CD8-positive, alpha-beta memory T cell (primary cell): ENCODE results near the gene A3GALT2. TPM values are rescaled to one million over a fixed set of nuclear protein-coding genes. Genes with fewer than 3 reads are reported as not detected.
A peak's percentile ranks its signal among the peaks of the same experiment; 100 is the strongest.

Experiments used
- CTCF ChIA-PET: fragments of 350-600 bp; sonication (Branson Sonifier 250); formaldehyde crosslinking; loops from one replicate; lab custom pipeline; 2021; ENCODE audit warnings: antibody characterized with exemption; lab: Charles Lee
- POLR2A ChIA-PET: fragments of 350-600 bp; sonication (Branson Sonifier 250); formaldehyde crosslinking; loops from one replicate; lab custom pipeline; 2021; ENCODE audit warnings: antibody characterized with exemption; lab: Charles Lee
- DNase-seq, 5 donors: peaks; one replicate each; pipeline versions ENCODE4 v3.0.0 to v3.0.0-alpha.2; 2020 to 2022; ENCODE audit warnings: mixed read lengths in 1 of 5
- H3K27ac ChIP-seq: one replicate; pipeline ENCODE4 v1.7.0; 2013; ENCODE audit warnings: low read depth, mild to moderate bottlenecking, low read length, moderate library complexity
- H3K27me3 ChIP-seq: 2 replicates; pipeline ENCODE4 v1.7.0; 2013; ENCODE audit warnings: low read length, mild to moderate bottlenecking; ENCODE audit not compliant: insufficient read depth, poor library complexity, severe bottlenecking
- H3K36me3 ChIP-seq: 2 replicates; pipeline ENCODE4 v1.7.0; 2013; ENCODE audit warnings: mild to moderate bottlenecking, low read length, moderate library complexity; ENCODE audit not compliant: insufficient read depth
- H3K4me1 ChIP-seq: 2 replicates; pipeline ENCODE4 v1.7.0; 2013; ENCODE audit warnings: mild to moderate bottlenecking, low read length, moderate library complexity; ENCODE audit not compliant: insufficient read depth
- H3K4me3 ChIP-seq: 2 replicates; pipeline ENCODE4 v1.7.0; 2013; ENCODE audit warnings: mild to moderate bottlenecking, low read length
- H3K9me3 ChIP-seq: 2 replicates; pipeline ENCODE4 v1.7.0; 2013; ENCODE audit warnings: mild to moderate bottlenecking, low read length
- H3K27ac Mint-ChIP-seq, 8 donors: one replicate each; pipeline ENCODE4 v1.8.0; 2020 to 2021; ENCODE audit warnings: mixed read lengths in 8 of 8, mild to moderate bottlenecking in 6 of 8, inconsistent platforms in 3 of 8, moderate library complexity in 3 of 8
- H3K27me3 Mint-ChIP-seq, 2 donors: one replicate each; pipeline ENCODE4 v1.8.0; 2020 to 2021; ENCODE audit warnings: mixed read lengths in 2 of 2, mild to moderate bottlenecking in 1 of 2, moderate library complexity in 1 of 2
- H3K36me3 Mint-ChIP-seq, 3 donors: one replicate each; pipeline ENCODE4 v1.8.0; 2020 to 2021; ENCODE audit warnings: mixed read lengths in 3 of 3, inconsistent platforms in 1 of 3, mild to moderate bottlenecking in 1 of 3
- H3K4me1 Mint-ChIP-seq, 3 donors: one replicate each; pipeline ENCODE4 v1.8.0; 2020 to 2021; ENCODE audit warnings: mixed read lengths in 3 of 3, inconsistent platforms in 1 of 3, mild to moderate bottlenecking in 1 of 3
- H3K4me3 Mint-ChIP-seq, 7 donors: one replicate each; pipeline ENCODE4 v1.8.0; 2020 to 2021; ENCODE audit warnings: mixed read lengths in 7 of 7, mild to moderate bottlenecking in 6 of 7, moderate library complexity in 4 of 7, inconsistent platforms in 2 of 7
- H3K9me3 Mint-ChIP-seq, 5 donors: one replicate each; pipeline ENCODE4 v1.8.0; 2020 to 2022; ENCODE audit warnings: mixed read lengths in 5 of 5, mild to moderate bottlenecking in 3 of 5, moderate library complexity in 2 of 5, inconsistent platforms in 1 of 5
- polyA plus RNA-seq: library from polyadenylated mRNA; unstranded; fragments of 300-500 nt; fragmentation: Illumina TruSeq; gene quantifications from one replicate; pipeline ENCODE4 v1.2.3, GENCODE V29; 2021
- total RNA-seq, 2 experiments: library from RNA; stranded (reverse); gene quantifications; one replicate each; pipeline ENCODE4 v1.2.3, GENCODE V29; 2021

Gene A3GALT2
- total and polyA plus RNA-seq, 3 experiments from 2014 or later, result not detected

DNA sequence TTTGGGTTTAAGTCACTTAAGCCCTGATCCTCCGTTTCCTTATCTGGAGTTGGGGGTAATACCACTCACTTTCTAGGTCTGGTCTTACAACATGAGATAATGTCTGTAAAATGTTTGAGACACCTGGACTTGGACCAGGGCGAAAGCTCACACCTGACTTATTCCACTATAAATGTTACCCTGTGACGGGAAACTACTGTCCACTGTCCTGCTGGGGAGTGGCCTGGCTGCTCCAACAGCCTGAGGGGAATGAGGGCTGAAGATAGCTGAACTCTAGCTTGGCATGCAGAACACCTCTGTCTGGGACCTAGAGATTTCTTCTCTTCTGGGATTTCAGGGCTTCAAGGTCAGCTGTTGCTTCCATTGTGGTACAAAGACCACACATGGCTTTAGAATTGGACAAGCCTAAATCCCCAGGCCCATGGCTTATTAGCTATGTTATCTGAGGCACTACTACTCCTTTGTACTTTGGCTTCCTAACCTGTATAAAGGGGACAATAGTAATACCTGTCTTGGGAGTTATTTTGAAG is 9.5 kb upstream of the A3GALT2 start:
- Histone ChIP-seq H3K9me3 (no peaks in the 10 kb centered on the region), H3K27me3 (no peaks in the 10 kb centered on the region), H3K4me3 (no peak overlapping the region), H3K36me3 (peaks cover 50% of the 10 kb centered on the region), H3K4me1 (peaks cover 7% of the 10 kb centered on the region), H3K27ac (no peak overlapping the region)
- no peak for DNase-seq
- H3K4me1 Mint-ChIP-seq, result peaks cover 5 to 15% (median 9%) of the 10 kb centered on the region in 3 donors
- H3K9me3 Mint-ChIP-seq, result no peaks in the 10 kb centered on the region
- ChIA-PET POLR2A (no interaction called here), CTCF (interaction anchor here (0.9 kb wide), 1 partner anchor 34 kb away, joined by 5 read pairs; no protein-coding TSS in a partner anchor)
- no peak overlapping the region for H3K4me3 Mint-ChIP-seq
- H3K27ac Mint-ChIP-seq, result no peak overlapping the region
- peaks cover 0 to 2% of the 10 kb centered on the region in 2 donors for H3K27me3 Mint-ChIP-seq
- H3K36me3 Mint-ChIP-seq, result peaks cover 24 to 95% (median 24%) of the 10 kb centered on the region in 3 donors

DNA sequence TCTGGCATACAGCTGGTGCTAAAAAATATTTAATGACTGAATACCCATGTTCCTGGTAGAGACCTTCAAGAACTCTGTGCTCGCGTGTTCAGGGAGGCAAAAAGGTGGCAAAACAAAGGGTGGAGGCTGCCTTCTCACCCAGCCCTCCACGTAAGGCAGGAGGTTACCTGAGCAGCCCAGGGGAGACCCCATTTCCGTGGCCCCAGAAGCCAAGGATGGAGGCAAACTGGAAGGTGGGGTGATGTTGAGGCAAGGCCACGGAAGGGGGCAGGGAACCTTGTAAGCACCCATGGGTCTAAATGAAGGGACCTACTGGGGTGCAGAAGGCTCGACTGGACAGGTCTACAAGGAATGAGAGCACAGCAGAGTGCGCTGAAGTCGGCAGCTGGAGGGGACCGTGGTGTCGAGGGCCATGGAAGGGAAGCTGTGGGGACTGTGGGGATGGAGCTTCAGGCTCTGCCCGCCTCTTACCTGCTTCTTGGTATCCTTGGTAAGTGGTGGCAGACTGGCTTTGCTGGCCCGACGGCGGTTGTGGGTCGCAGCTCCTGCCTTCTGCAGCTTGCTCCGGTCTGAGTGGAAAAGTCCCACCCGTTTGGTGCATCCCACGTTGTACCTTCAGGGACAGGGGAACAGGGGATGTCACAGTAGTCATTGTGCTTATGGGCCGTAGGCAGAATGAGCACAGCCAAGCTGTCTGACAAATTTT is 8.9 kb upstream of the A3GALT2 start:
- Histone ChIP-seq H3K9me3 (no peaks in the 10 kb centered on the region), H3K4me3 (no peak overlapping the region), H3K4me1 (peaks cover 1% of the 10 kb centered on the region), H3K27me3 (no peaks in the 10 kb centered on the region), H3K36me3 (peaks cover 57% of the 10 kb centered on the region), H3K27ac (no peak overlapping the region)
- Mint-ChIP-seq H3K4me1 (peaks cover 0 to 9% (median 3%) of the 10 kb centered on the region in 3 donors), H3K4me3 (no peak overlapping the region), H3K36me3 (peaks cover 20 to 97% (median 24%) of the 10 kb centered on the region in 3 donors), H3K9me3 (no peaks in the 10 kb centered on the region), H3K27ac (peak overlapping the region in 2 of 8 donors; percentile 22 to 32), H3K27me3 (peaks cover 0 to 2% of the 10 kb centered on the region in 2 donors)
- DNase-seq, result no peak
- CTCF ChIA-PET, result interaction anchor here (0.9 kb wide), 1 partner anchor 34 kb away, joined by 5 read pairs; no protein-coding TSS in a partner anchor
- POLR2A ChIA-PET, result no interaction called here

DNA sequence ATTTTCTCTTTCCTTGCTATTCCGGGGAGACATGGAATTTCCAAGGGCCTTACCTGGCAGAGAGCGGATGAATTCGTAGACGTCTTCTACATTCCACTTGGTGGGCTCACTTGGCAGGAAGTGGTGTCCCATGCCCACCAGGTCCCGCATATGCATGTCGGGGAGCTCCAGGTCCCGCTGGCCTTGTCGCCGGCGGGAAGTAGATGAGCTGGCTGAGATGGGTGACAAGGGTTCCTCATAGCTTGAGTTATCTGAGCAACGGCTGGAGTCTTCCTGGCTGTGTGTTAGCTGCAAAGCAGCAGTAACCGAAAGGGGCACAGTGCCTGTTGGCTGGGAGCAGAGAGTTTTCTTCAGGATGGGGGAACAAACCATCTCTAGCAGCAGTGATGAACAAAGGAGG is 7.9 kb upstream of the A3GALT2 start:
- peaks cover 0 to 2% of the 10 kb centered on the region in 2 donors for H3K27me3 Mint-ChIP-seq
- H3K4me3 Mint-ChIP-seq, result no peak overlapping the region
- H3K36me3 Mint-ChIP-seq, result peaks cover 20 to 99% (median 27%) of the 10 kb centered on the region in 3 donors
- no peaks in the 10 kb centered on the region for H3K9me3 ChIP-seq
- peaks cover 0 to 5% (median 0%) of the 10 kb centered on the region in 3 donors for H3K4me1 Mint-ChIP-seq
- peak overlapping the region in 2 of 8 donors; percentile 12 to 18 for H3K27ac Mint-ChIP-seq
- H3K4me3 ChIP-seq, result no peak overlapping the region
- ChIA-PET CTCF (no interaction called here), POLR2A (no interaction called here)
- H3K27me3 ChIP-seq, result no peaks in the 10 kb centered on the region
- H3K9me3 Mint-ChIP-seq, result no peaks in the 10 kb centered on the region
- H3K27ac ChIP-seq, result no peak overlapping the region
- H3K4me1 ChIP-seq, result no peaks in the 10 kb centered on the region
- H3K36me3 ChIP-seq, result peaks cover 61% of the 10 kb centered on the region
- no peak for DNase-seq

DNA sequence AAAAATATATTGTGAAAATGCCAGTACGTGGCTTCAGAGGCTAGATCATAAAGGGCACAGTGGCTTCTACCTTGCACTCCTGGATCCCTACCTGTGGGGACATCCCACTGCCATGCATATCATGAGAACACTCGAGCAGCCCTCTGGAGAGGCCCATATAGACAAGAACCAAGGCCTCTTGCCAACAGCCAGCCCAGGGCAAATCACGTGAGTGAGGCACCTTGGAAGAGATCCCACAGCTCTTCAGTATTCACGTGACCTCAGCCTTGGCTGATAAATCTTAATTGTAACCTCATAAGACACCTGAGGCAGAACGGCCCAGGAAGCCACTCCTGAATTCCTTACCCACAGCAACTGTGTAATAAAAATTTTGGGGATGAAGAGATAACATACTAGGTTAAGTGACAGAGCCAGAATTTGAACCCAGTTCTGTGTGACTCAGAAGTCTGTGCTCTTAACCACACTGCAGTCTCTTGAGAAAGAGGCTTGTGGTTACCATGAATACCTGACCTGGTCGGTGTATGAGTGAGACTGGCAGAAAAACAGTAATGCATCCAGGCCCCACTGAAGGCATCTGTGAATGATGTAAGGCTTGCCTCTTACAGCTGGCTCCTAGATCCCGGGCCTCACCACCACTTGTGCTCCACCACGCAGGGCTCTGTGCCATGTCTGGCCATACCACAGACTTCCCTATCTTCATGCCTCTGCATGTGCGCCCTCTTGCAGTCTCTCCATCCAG is 6.9 kb upstream of the A3GALT2 start:
- Histone ChIP-seq H3K27me3 (no peaks in the 10 kb centered on the region), H3K9me3 (no peaks in the 10 kb centered on the region), H3K4me1 (no peaks in the 10 kb centered on the region), H3K4me3 (no peak overlapping the region), H3K36me3 (peaks cover 61% of the 10 kb centered on the region), H3K27ac (no peak overlapping the region)
- no peak for DNase-seq
- ChIA-PET POLR2A (no interaction called here), CTCF (no interaction called here)
- Mint-ChIP-seq H3K27me3 (peaks cover 0 to 2% of the 10 kb centered on the region in 2 donors), H3K36me3 (peaks cover 20 to 99% (median 22%) of the 10 kb centered on the region in 3 donors), H3K27ac (peak overlapping the region in 1 of 8 donors; percentile 65), H3K4me1 (no peaks in the 10 kb centered on the region), H3K4me3 (no peak overlapping the region), H3K9me3 (no peaks in the 10 kb centered on the region)

DNA sequence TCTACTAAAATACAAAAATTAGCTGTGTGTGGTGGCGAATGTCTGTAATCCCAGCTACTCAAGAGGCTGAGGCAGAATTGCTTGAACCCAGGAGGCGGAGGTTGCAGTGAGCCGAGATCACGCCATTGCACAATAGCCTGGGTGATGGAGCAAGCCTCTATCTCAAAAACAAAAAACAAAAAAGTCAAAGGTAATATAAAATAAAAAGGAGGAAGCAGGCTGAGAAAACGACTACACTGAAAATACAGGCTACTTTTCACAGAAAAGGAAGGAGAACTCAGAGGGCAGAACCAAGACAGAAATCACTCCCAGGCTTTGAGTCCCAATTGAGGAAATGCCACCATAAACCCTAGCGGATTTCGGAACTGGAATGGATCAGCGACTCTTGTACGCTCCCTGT is 5.9 kb upstream of the A3GALT2 start:
- Mint-ChIP-seq H3K4me1 (no peaks in the 10 kb centered on the region), H3K36me3 (peaks cover 20 to 91% (median 22%) of the 10 kb centered on the region in 3 donors), H3K4me3 (no peak overlapping the region), H3K27me3 (peaks cover 0 to 2% of the 10 kb centered on the region in 2 donors), H3K27ac (no peak overlapping the region), H3K9me3 (no peaks in the 10 kb centered on the region)
- Histone ChIP-seq H3K4me3 (no peak overlapping the region), H3K36me3 (peaks cover 61% of the 10 kb centered on the region), H3K27ac (no peak overlapping the region), H3K27me3 (no peaks in the 10 kb centered on the region), H3K4me1 (no peaks in the 10 kb centered on the region), H3K9me3 (no peaks in the 10 kb centered on the region)
- CTCF ChIA-PET, result no interaction called here
- no peak for DNase-seq
- POLR2A ChIA-PET, result no interaction called here

DNA sequence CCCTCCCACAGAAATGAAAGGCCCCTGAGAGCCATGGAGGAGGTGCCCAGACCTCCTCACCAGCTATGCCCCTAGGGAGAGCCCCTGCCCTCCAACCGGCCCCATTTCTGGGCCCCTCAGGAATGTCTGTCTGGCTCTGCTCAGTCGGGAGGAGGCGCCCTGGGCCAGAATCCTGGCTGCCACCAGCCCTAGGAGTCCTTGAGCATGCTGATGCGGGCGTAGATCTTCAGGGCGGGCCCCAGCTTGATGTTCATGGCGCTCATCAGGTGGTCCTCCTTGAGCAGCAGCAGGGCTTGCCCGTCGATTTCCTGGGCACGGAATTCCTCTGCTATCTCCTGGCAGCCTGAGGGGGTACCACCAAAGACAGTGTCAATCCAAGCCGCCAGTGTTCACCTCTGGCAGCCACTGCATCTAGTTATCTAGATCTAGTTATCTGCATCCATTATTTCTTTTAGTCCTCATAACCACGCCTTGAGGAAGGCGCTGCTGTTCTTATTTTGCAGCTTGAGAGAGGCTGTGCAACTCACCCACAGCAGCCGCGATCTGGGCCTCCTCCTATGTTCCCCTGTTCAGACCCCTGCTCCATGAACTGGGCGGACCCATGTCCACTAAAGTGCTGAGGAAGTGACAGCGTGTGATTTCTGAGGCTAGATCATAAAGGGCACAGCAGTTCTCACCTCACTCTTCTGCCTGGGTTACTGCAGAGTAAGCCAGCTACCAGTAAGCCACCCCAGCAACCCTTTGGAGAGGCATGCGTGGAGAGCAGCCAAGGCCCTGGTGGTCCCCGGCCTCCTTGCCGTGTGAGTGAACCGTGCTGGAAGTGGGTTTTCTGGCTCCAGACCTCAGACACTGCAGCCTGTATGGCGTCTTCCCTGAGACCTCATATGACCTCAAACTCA is 4.0 kb upstream of the A3GALT2 start:
- no peaks in the 10 kb centered on the region for H3K27me3 ChIP-seq
- peaks cover 20 to 75% (median 21%) of the 10 kb centered on the region in 3 donors for H3K36me3 Mint-ChIP-seq
- H3K9me3 ChIP-seq, result no peaks in the 10 kb centered on the region
- ChIA-PET CTCF (interaction anchor here (1.2 kb wide), 1 partner anchor 29 kb away, joined by 3 read pairs; no protein-coding TSS in a partner anchor), POLR2A (no interaction called here)
- no peak overlapping the region for H3K27ac ChIP-seq
- H3K9me3 Mint-ChIP-seq, result no peaks in the 10 kb centered on the region
- DNase-seq, result no peak
- H3K4me1 Mint-ChIP-seq, result no peaks in the 10 kb centered on the region
- no peaks in the 10 kb centered on the region for H3K4me1 ChIP-seq
- H3K36me3 ChIP-seq, result peaks cover 44% of the 10 kb centered on the region
- H3K27ac Mint-ChIP-seq, result peak overlapping the region in 1 of 8 donors; percentile 16
- H3K4me3 Mint-ChIP-seq, result no peak overlapping the region
- no peak overlapping the region for H3K4me3 ChIP-seq
- peaks cover 0 to 2% of the 10 kb centered on the region in 2 donors for H3K27me3 Mint-ChIP-seq

DNA sequence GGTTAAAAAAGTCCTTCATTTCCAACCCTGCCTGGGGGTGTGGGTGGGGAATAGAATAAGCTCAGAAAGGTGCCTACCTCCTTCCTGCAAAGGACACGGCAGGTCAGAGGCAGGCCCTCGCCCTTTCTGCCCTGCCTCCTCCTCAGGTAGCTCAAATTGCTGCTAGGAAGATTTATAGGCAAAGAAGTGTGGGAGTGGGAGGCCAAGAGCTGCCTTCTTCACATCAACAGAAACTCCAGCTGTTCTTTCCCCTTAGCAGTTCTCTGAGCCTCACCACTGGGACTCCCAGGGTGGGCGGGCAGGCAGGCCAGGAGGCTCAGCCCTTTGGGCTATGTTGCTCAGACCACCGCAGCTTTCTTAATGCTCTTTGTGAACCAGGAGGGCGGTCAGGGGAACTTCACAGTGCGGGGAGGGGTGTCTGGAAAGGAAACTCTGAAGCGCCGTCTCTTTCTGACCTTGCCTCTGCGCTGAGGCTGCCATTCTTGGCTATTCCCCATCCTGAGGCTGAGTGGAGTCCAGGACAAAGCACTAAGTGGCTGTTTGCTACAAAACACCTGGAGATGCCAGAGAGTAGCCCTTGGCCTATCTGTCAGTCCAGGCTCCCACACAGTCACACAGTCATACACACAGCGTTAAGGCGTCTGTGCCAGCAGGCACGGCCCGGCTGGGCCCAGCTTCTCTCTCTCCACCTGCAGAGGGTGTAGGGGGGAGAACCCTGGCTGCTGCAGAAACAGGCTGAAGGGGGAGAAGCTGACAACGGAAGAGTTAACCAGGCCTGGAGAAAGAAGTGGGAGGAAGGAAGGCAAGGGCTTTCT is 3.0 kb upstream of the A3GALT2 start:
- Histone ChIP-seq H3K27me3 (no peaks in the 10 kb centered on the region), H3K9me3 (no peaks in the 10 kb centered on the region), H3K36me3 (peaks cover 34% of the 10 kb centered on the region), H3K4me3 (no peak overlapping the region), H3K4me1 (no peaks in the 10 kb centered on the region), H3K27ac (no peak overlapping the region)
- Mint-ChIP-seq H3K36me3 (peaks cover 12 to 64% (median 15%) of the 10 kb centered on the region in 3 donors), H3K9me3 (no peaks in the 10 kb centered on the region), H3K27me3 (no peaks in the 10 kb centered on the region), H3K27ac (peak overlapping the region in 1 of 8 donors; percentile 77), H3K4me3 (no peak overlapping the region), H3K4me1 (no peaks in the 10 kb centered on the region)
- DNase-seq, result no peak
- ChIA-PET CTCF (interaction anchor here (1.2 kb wide), 2 partner anchors 28 kb away, joined by 3 to 4 read pairs; no protein-coding TSS in a partner anchor), POLR2A (no interaction called here)
